Spleen (tissue), 7 donors: ENCODE data around the gene TMEM14A.

Experiments used
- CTCF ChIP-seq, 11 experiments: fragments of 200-600 bp in 7 of 11; fragments of 450-650 bp in 4 of 11; sonication (generic) in 4 of 11; IDR thresholded peaks in 8 of 11; conservative IDR thresholded peaks in 3 of 11; 1 replicate in 7 of 11; 2 replicates in 4 of 11; pipeline versions ENCODE4 v1.4.0 to v1.8.0; 2016 to 2021; ENCODE audit warnings: antibody characterized with exemption in 11 of 11, inconsistent platforms in 4 of 11, mild to moderate bottlenecking in 1 of 11
- POLR2A ChIP-seq, 3 donors: fragments of 450-650 bp; IDR thresholded peaks; one replicate each; pipeline ENCODE4 v1.5.1; 2017; ENCODE audit warnings: antibody characterized with exemption in 3 of 3, mild to moderate bottlenecking in 1 of 3
- donor health status: DM: no; HTN: no; CAD: no; lungs with moderate emphysema.
- donor health status: DM: no; HTN: no; CAD: no.
- donor health status: DM: no; HTN: no; CAD: no.

- TF ChIP-seq CTCF (IDR thresholded peaks at IDR 0.05 in 8 of 11, conservative IDR thresholded peaks at IDR 0.05 in 3 of 11) (no peak), POLR2A (IDR thresholded peaks at IDR 0.05) (no peak)
Measured at GRCh38 chr6:52642368-52642767, 28.5 kb upstream of the TMEM14A start.
